IMR-90 (cell line): ENCODE data around the gene SERTAD4.

Experiments used
- POLR2A ChIP-seq: IDR thresholded peaks from 2 replicates; pipeline ENCODE4 v1.6.1; 2012; ENCODE audit warnings: mild to moderate bottlenecking, low read depth, low read length
- RAD21 ChIP-seq: IDR thresholded peaks from 2 replicates; pipeline ENCODE4 v1.6.1; 2012; ENCODE audit warnings: low read length, improper control_type of control experiment
- RCOR1 ChIP-seq: IDR thresholded peaks from 2 replicates; pipeline ENCODE4 v1.6.1; 2012; ENCODE audit warnings: mild to moderate bottlenecking, low read length, improper control_type of control experiment; ENCODE audit not compliant: insufficient replicate concordance
- SMC3 ChIP-seq: fragments of 150-350 bp; IDR thresholded peaks from 2 replicates; pipeline ENCODE4 v1.6.1; 2016; ENCODE audit warnings: low read depth, mild to moderate bottlenecking, antibody characterized with exemption, low read length, moderate library complexity
- TF ChIP-seq, protein P1 (sequence below): conservative IDR thresholded peaks from 2 replicates; pipeline ENCODE4 v1.5.1; 2012; ENCODE audit warnings: mild to moderate bottlenecking, low read depth, low read length, improper control_type of control experiment

GRCh38 chr1:210262167-210262896 lies 29.7 kb downstream of the SERTAD4 start:
- TF ChIP-seq SMC3, result no peak
- TF ChIP-seq POLR2A, result no peak
- TF ChIP-seq, protein P1, sequence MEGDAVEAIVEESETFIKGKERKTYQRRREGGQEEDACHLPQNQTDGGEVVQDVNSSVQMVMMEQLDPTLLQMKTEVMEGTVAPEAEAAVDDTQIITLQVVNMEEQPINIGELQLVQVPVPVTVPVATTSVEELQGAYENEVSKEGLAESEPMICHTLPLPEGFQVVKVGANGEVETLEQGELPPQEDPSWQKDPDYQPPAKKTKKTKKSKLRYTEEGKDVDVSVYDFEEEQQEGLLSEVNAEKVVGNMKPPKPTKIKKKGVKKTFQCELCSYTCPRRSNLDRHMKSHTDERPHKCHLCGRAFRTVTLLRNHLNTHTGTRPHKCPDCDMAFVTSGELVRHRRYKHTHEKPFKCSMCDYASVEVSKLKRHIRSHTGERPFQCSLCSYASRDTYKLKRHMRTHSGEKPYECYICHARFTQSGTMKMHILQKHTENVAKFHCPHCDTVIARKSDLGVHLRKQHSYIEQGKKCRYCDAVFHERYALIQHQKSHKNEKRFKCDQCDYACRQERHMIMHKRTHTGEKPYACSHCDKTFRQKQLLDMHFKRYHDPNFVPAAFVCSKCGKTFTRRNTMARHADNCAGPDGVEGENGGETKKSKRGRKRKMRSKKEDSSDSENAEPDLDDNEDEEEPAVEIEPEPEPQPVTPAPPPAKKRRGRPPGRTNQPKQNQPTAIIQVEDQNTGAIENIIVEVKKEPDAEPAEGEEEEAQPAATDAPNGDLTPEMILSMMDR, result no peak
- TF ChIP-seq RCOR1, result no peak
- TF ChIP-seq RAD21, result no peak
